HEK293 (cell line): ENCODE results near the gene DDB1.

Experiments
- CTCF ChIA-PET: fragments of 350-600 bp; formaldehyde crosslinking; extraction: SDS; loops from one replicate; lab custom pipeline; 2021; ENCODE audit warnings: antibody characterized with exemption; lab: Yijun Ruan, JAX
- POLR2A ChIA-PET: fragments of 300-600 bp; formaldehyde crosslinking; extraction: SDS; loops from one replicate; lab custom pipeline; 2020; ENCODE audit warnings: antibody characterized with exemption, inconsistent platforms; lab: Yijun Ruan, JAX
- H3K27ac ChIP-seq: fragments of 200-500 bp; sonication (Bioruptor generic); 2 replicates; pipeline ENCODE4 v1.5.1; 2014; ENCODE audit warnings: low read depth, low read length, control low read depth, inconsistent platforms; ENCODE audit errors: extremely low read depth
- H3K36me3 ChIP-seq, 2 experiments: fragments of 200-500 bp in 1 of 2; sonication (Bioruptor generic) in 1 of 2; 1 replicate in 1 of 2; 2 replicates in 1 of 2; pipeline ENCODE4 v1.5.1; 2014 to 2017; ENCODE audit warnings: inconsistent platforms in 2 of 2, low read length in 2 of 2; ENCODE audit not compliant: control insufficient read depth in 2 of 2, insufficient read depth in 1 of 2
- H3K4me1 ChIP-seq: fragments of 200-500 bp; sonication (Bioruptor generic); 2 replicates; pipeline ENCODE4 v1.5.1; 2014; ENCODE audit warnings: mild to moderate bottlenecking, low read length, inconsistent platforms; ENCODE audit not compliant: control insufficient read depth, insufficient read depth
- H3K4me3 ChIP-seq: 2 replicates; pipeline ENCODE4 v1.5.1; 2011; ENCODE audit warnings: low read depth, mild to moderate bottlenecking, control low read depth, low read length, moderate library complexity
- H3K9me3 ChIP-seq: fragments of 200-500 bp; sonication (Bioruptor generic); 2 replicates; pipeline ENCODE4 v1.5.1; 2014; ENCODE audit warnings: low read depth, low read length, inconsistent platforms; ENCODE audit not compliant: control insufficient read depth, insufficient read depth
- BCL11A ChIP-seq: fragments of 450-650 bp; formaldehyde crosslinking; IDR thresholded peaks from 2 replicates; pipeline ENCODE4 v1.5.1; 2016; ENCODE audit warnings: low read depth, missing biosample characterization, missing genetic modification characterization
- GLIS1 ChIP-seq: fragments of 450-650 bp; formaldehyde crosslinking; IDR thresholded peaks from 2 replicates; pipeline ENCODE4 v1.5.1; 2016; ENCODE audit warnings: missing biosample characterization, missing genetic modification characterization
- OSR2 ChIP-seq: fragments of 450-650 bp; formaldehyde crosslinking; IDR thresholded peaks from 2 replicates; pipeline ENCODE4 v1.5.1; 2016; ENCODE audit warnings: missing biosample characterization, missing genetic modification characterization
- SP7 ChIP-seq: fragments of 450-650 bp; formaldehyde crosslinking; IDR thresholded peaks from 2 replicates; pipeline ENCODE4 v1.5.1; 2016; ENCODE audit warnings: missing biosample characterization, missing genetic modification characterization
- TCF7L2 ChIP-seq: IDR thresholded peaks from 2 replicates; pipeline ENCODE4 v1.6.1; 2011; ENCODE audit warnings: low read depth, mild to moderate bottlenecking, inconsistent platforms, low read length, moderate library complexity, borderline replicate concordance
- WT1 ChIP-seq: fragments of 450-650 bp; formaldehyde crosslinking; IDR thresholded peaks from 2 replicates; pipeline ENCODE4 v1.5.1; 2016; ENCODE audit warnings: missing biosample characterization, missing genetic modification characterization
- ZNF10 ChIP-seq: fragments of 450-650 bp; formaldehyde crosslinking; IDR thresholded peaks from 2 replicates; pipeline ENCODE4 v1.5.1; 2017; ENCODE audit warnings: missing biosample characterization, missing genetic modification characterization
- ZNF138 ChIP-seq: fragments of 450-650 bp; formaldehyde crosslinking; IDR thresholded peaks from 2 replicates; pipeline ENCODE4 v1.5.1; 2016; ENCODE audit warnings: missing biosample characterization, missing genetic modification characterization, borderline replicate concordance
- ZNF140 ChIP-seq: fragments of 450-650 bp; formaldehyde crosslinking; IDR thresholded peaks from 2 replicates; pipeline ENCODE4 v1.5.1; 2016; ENCODE audit warnings: missing biosample characterization, missing genetic modification characterization
- ZNF157 ChIP-seq: fragments of 450-650 bp; formaldehyde crosslinking; IDR thresholded peaks from 2 replicates; pipeline ENCODE4 v1.5.1; 2016; ENCODE audit warnings: missing biosample characterization, missing genetic modification characterization
- ZNF184 ChIP-seq: fragments of 450-650 bp; IDR thresholded peaks from 2 replicates; pipeline ENCODE4 v1.5.1; 2018; ENCODE audit warnings: missing biosample characterization, mild to moderate bottlenecking, missing genetic modification characterization
- ZNF223 ChIP-seq: fragments of 450-650 bp; formaldehyde crosslinking; IDR thresholded peaks from 2 replicates; pipeline ENCODE4 v1.5.1; 2016; ENCODE audit warnings: missing biosample characterization, missing genetic modification characterization
- ZNF292 ChIP-seq: fragments of 450-650 bp; formaldehyde crosslinking; IDR thresholded peaks from 2 replicates; pipeline ENCODE4 v1.5.1; 2016; ENCODE audit warnings: low read depth, missing biosample characterization, missing genetic modification characterization, borderline replicate concordance
- ZNF354C ChIP-seq: fragments of 450-650 bp; formaldehyde crosslinking; IDR thresholded peaks from 2 replicates; pipeline ENCODE4 v1.5.1; 2016; ENCODE audit warnings: missing biosample characterization, missing genetic modification characterization, low read depth, borderline replicate concordance
- ZNF404 ChIP-seq: fragments of 450-650 bp; formaldehyde crosslinking; IDR thresholded peaks from 2 replicates; pipeline ENCODE4 v1.5.1; 2017; ENCODE audit warnings: missing biosample characterization, missing genetic modification characterization
- ZNF416 ChIP-seq: fragments of 450-650 bp; formaldehyde crosslinking; IDR thresholded peaks from 2 replicates; pipeline ENCODE4 v1.5.1; 2016; ENCODE audit warnings: missing biosample characterization, missing genetic modification characterization
- ZNF449 ChIP-seq: fragments of 450-650 bp; formaldehyde crosslinking; IDR thresholded peaks from 2 replicates; pipeline ENCODE4 v1.5.1; 2017; ENCODE audit warnings: missing biosample characterization, mild to moderate bottlenecking, missing genetic modification characterization, moderate library complexity
- ZNF501 ChIP-seq: fragments of 450-650 bp; formaldehyde crosslinking; IDR thresholded peaks from 2 replicates; pipeline ENCODE4 v1.5.1; 2016; ENCODE audit warnings: missing biosample characterization, missing genetic modification characterization
- ZNF596 ChIP-seq: fragments of 450-650 bp; IDR thresholded peaks from 2 replicates; pipeline ENCODE4 v1.5.0; 2018; ENCODE audit warnings: missing biosample characterization, mild to moderate bottlenecking, missing genetic modification characterization, moderate library complexity
- ZNF621 ChIP-seq: fragments of 450-650 bp; formaldehyde crosslinking; IDR thresholded peaks from 2 replicates; pipeline ENCODE4 v1.5.1; 2017; ENCODE audit warnings: missing biosample characterization, missing genetic modification characterization
- ZNF747 ChIP-seq: fragments of 450-650 bp; formaldehyde crosslinking; IDR thresholded peaks from 2 replicates; pipeline ENCODE4 v1.5.1; 2016; ENCODE audit warnings: missing biosample characterization, missing genetic modification characterization
- ZSCAN5A ChIP-seq: fragments of 450-650 bp; formaldehyde crosslinking; IDR thresholded peaks from 2 replicates; pipeline ENCODE4 v1.5.1; 2016; ENCODE audit warnings: missing biosample characterization, missing genetic modification characterization
- TF ChIP-seq, protein P1 (sequence below): fragments of 450-650 bp; formaldehyde crosslinking; IDR thresholded peaks from 2 replicates; pipeline ENCODE4 v1.5.1; 2016; ENCODE audit warnings: missing biosample characterization, missing genetic modification characterization
- TF ChIP-seq, protein P2 (sequence below): fragments of 450-650 bp; formaldehyde crosslinking; IDR thresholded peaks from 2 replicates; pipeline ENCODE4 v1.5.1; 2017; ENCODE audit warnings: missing biosample characterization, missing genetic modification characterization
- TF ChIP-seq, protein P3 (sequence below): sonication (generic); formaldehyde crosslinking; IDR thresholded peaks from 2 replicates; pipeline ENCODE4 v1.8.1; 2022; ENCODE audit warnings: mild to moderate bottlenecking, moderate library complexity, missing genetic modification reagents

Gene DDB1

GRCh38 chr11:61337706-61338470 is 5.0 kb upstream of the DDB1 start:
- Histone ChIP-seq H3K36me3 (peaks cover 0 to 40% of the 10 kb centered on the region in 2 experiments; a peak in 1 of 3 replicates), H3K27ac (no peak overlapping the region), H3K9me3 (no peaks in the 10 kb centered on the region), H3K4me3 (no peak overlapping the region), H3K4me1 (no peaks in the 10 kb centered on the region)
- POLR2A ChIA-PET, result interaction anchor here (2.8 kb wide), 1 partner anchor 55 kb away, joined by 13 read pairs; the partner anchor contains the start of gene TMEM216
- CTCF ChIA-PET, result interaction anchor here (2.2 to 6.0 kb wide), 3 partner anchors 11 to 46 kb away, joined by 23 to 210 read pairs (median 69); partner anchors contain the start of genes CYB561A3 and TMEM138
- TF ChIP-seq ZNF10 (no peak), OSR2 (tag by site-specific recombination) (no peak), ZNF354C (tag by site-specific recombination) (no peak), ZNF138 (tag by site-specific recombination) (no peak), ZNF621 (tag by site-specific recombination) (no peak), ZNF184 (tag by site-specific recombination) (no peak), ZNF292 (tag by site-specific recombination) (no peak), ZNF404 (no peak), ZSCAN5A (tag by site-specific recombination) (no peak), ZNF747 (tag by site-specific recombination) (no peak), WT1 (no peak), ZNF596 (tag by site-specific recombination) (no peak), GLIS1 (tag by site-specific recombination) (no peak)
- TF ChIP-seq, protein P1, sequence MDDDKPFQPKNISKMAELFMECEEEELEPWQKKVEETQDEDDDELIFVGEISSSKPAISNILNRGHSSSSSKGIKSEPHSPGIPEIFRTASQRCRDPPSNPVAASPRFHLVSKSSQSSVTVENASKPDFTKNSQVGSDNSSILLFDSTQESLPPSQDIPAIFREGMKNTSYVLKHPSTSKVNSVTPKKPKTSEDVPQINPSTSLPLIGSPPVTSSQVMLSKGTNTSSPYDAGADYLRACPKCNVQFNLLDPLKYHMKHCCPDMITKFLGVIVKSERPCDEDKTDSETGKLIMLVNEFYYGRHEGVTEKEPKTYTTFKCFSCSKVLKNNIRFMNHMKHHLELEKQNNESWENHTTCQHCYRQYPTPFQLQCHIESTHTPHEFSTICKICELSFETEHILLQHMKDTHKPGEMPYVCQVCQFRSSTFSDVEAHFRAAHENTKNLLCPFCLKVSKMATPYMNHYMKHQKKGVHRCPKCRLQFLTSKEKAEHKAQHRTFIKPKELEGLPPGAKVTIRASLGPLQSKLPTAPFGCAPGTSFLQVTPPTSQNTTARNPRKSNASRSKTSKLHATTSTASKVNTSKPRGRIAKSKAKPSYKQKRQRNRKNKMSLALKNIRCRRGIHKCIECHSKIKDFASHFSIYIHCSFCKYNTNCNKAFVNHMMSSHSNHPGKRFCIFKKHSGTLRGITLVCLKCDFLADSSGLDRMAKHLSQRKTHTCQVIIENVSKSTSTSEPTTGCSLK (tag by site-specific recombination), result no peak

DNA sequence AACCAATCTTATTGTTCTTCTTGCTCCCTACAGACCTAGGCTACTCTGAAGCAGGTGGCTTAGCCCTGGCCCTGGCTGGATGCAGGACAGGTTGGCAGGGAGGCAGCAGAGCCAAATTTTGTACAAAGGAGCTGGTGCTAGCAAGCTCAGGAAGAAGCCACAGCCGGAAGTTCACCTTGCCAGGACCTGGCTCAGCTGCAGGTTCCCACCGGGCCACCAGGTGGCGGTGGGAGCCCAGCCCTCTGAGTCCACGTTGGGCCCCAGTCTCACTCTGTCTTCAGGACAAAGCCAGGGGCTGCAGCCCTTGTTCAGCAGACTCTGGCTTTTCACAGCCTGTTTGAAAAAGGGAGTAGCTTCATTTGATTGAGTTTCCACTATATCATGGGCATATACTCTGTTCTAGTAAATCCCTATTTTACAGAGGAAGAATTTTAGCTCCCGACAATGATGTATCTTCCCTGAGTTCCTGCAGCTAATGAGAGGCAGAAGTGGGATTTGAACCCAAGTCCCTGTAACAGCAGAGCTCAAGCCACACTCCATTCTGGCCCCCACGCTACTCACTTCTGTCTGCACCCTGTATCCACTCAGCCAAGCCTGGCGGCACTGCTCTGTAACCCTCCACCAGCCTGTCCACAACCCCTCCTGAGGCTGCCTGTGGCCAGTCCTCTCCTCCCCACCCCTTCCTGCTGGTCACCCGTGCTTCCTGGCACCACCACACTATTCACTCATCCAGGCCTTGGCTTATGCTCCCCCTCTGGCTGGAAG is 3.4 kb upstream of the DDB1 start:
- Histone ChIP-seq H3K27ac (no peak overlapping the region), H3K4me1 (no peaks in the 10 kb centered on the region), H3K4me3 (no peak overlapping the region), H3K9me3 (no peaks in the 10 kb centered on the region), H3K36me3 (peaks cover 0 to 28% of the 10 kb centered on the region in 2 experiments; a peak in 1 of 3 replicates)
- CTCF ChIA-PET, result interaction anchor here (0.5 to 6.0 kb wide), 33 partner anchors 9 to 701 kb away, joined by 3 to 210 read pairs (median 5); partner anchors contain the start of genes CYB561A3, TMEM138 and TMEM216
- POLR2A ChIA-PET, result interaction anchor here (0.6 to 4.3 kb wide), 12 partner anchors 10 to 93 kb away, joined by 3 to 56 read pairs (median 4); partner anchors contain the start of genes CPSF7, CYB561A3, SDHAF2 and TMEM138
- TF ChIP-seq ZNF223 (tag by site-specific recombination), result no peak
- TF ChIP-seq, protein P2, sequence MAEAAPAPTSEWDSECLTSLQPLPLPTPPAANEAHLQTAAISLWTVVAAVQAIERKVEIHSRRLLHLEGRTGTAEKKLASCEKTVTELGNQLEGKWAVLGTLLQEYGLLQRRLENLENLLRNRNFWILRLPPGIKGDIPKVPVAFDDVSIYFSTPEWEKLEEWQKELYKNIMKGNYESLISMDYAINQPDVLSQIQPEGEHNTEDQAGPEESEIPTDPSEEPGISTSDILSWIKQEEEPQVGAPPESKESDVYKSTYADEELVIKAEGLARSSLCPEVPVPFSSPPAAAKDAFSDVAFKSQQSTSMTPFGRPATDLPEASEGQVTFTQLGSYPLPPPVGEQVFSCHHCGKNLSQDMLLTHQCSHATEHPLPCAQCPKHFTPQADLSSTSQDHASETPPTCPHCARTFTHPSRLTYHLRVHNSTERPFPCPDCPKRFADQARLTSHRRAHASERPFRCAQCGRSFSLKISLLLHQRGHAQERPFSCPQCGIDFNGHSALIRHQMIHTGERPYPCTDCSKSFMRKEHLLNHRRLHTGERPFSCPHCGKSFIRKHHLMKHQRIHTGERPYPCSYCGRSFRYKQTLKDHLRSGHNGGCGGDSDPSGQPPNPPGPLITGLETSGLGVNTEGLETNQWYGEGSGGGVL (tag by site-specific recombination), result no peak
- no peak for TF ChIP-seq SP7 (tag by site-specific recombination)
- no peak for TF ChIP-seq ZNF157 (tag by site-specific recombination)
- TF ChIP-seq ZNF140 (tag by site-specific recombination), result no peak
- no peak for TF ChIP-seq TCF7L2
- TF ChIP-seq BCL11A (tag by site-specific recombination), result no peak
- TF ChIP-seq, protein P3, sequence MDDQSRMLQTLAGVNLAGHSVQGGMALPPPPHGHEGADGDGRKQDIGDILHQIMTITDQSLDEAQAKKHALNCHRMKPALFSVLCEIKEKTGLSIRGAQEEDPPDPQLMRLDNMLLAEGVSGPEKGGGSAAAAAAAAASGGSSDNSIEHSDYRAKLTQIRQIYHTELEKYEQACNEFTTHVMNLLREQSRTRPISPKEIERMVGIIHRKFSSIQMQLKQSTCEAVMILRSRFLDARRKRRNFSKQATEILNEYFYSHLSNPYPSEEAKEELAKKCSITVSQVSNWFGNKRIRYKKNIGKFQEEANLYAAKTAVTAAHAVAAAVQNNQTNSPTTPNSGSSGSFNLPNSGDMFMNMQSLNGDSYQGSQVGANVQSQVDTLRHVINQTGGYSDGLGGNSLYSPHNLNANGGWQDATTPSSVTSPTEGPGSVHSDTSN (CRISPR knock-in tag), result no peak
- 0 out of 2 replicates have a peak, but pooled peaks have one; percentile 28 for TF ChIP-seq ZNF501 (tag by site-specific recombination)
- TF ChIP-seq ZNF449, result no peak
- TF ChIP-seq ZNF416 (tag by site-specific recombination), result no peak
